ENCODE measurements around the gene NTRK3.

GRCh38 chr15:88020806-88021205 lies 235.7 kb downstream of the NTRK3 start:
- TF ChIP-seq CTCF (IDR thresholded peaks at IDR 0.05; ENCODE audit: low read depth, low read length) (no peak), EZH2phosphoT487 (IDR thresholded peaks at IDR 0.05; ENCODE audit: low read depth) (no peak)
